CD4-positive, alpha-beta T cell treated with Interleukin-6 at 100 ng/mL for 8 hours (primary cell): Measurements from ENCODE around the gene CADM2.

Experiments used
- DNase-seq: peaks from one replicate; pipeline ENCODE4 v3.0.0-alpha.2; 2020; ENCODE audit warnings: mixed read lengths, low spot score

Gene CADM2

DNA sequence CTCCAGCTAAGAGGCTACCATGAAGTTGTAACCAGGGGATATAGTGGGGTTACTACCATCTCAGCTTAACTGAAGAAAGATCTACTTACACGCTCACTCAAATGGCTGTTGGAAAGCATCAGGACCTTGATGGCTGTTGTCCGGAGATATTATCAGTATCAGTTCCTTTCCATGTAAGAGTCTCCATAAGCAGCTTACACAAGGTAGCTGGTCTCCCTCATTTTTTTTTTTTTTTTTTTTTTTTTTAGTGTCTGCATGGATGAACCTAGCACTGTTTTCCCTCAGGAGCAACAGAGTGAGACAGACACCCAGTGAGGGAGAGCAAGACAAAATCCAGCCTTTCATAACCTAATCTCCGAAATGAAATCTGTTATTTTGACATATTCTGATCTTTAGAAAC lies 230.9 kb downstream of the CADM2 start:
- DNase-seq: no peak

DNA sequence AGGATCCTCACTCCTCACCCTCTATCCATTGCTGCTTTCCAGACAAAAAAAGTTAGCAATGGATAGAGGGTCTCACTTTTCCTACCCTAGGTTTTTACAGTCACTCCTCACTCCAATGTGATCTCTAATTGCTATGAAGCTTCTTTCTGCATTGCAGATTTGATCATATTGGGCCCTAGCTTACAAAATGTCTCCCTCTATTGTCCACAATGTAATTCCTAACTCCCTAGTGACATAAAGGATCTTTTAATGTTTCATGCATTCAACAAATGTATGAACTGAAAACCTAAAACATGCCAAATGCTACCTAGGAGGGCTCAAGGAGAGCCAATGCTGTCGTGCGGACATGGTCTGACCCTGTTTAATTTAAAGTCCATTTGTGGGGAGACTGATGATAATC lies 234.8 kb downstream of the CADM2 start:
- no peak for DNase-seq

- DNase-seq: no peak
Measured at GRCh38 chr3:85208650-85209049, 249.9 kb downstream of the CADM2 start.

- DNase-seq: no peak
Measured at GRCh38 chr3:85210540-85210939, 251.8 kb downstream of the CADM2 start.

DNA sequence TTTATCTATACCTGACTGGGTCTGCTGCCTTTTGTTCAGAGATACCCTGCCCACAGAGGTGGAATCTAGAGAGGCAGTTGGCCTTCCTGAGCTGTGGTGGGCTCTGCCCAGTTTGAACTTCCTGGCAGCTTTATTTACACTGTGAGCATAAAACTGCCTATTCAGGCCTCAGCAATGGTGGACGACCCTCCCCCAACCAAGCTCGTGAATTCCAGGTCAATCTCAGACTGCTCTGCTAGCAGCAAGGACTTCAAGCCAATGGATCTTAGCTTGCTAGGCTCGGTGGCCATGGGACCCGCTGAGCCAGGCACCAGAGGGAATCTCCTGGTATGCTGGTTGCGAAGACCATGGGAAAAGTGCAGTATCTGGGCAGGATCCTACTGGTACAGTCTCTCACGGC lies 270.2 kb downstream of the CADM2 start:
- DNase-seq: no peak

DNA sequence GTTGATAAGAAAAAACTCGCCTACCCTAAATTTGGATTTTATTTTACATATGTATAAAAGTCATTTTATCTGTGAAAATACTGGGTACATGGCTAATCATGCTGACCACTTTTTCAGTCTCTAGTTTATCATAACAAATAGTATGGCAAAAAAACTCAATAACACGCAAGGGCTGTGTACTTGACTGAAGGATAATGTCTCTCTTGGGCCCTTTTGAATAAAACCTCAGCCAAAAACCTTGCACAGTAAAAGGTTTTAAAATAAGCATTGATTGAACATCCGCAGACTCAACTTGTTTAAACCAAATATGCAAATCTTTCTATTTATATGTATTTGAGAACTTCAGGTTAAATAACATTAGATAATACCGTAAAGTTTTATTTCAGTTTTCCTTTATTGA lies 285.3 kb downstream of the CADM2 start:
- no peak for DNase-seq

- DNase-seq: no peak
Measured at GRCh38 chr3:85244519-85244918, 285.7 kb downstream of the CADM2 start.

DNA sequence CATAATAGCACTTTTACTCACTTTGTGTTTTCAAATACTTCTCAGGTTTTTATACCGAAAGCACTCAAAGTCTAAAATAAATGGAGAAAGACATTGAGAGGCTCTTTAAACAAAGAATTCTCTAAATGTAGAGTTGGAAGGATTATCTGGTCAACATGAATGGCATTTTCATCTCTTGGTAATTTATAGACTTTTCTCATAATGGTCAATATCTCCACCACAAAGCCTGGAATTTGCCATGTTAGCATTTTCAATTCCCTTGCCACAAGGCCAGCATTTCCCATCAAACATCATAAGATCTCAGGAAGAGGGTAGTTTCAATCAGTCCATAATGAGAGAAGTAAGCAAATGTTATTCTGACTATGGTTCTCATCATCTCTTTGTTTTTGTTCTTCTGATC lies 293.0 kb downstream of the CADM2 start:
- DNase-seq: no peak

GRCh38 chr3:85252686-85253085 lies 293.9 kb downstream of the CADM2 start:
- DNase-seq: no peak

DNA sequence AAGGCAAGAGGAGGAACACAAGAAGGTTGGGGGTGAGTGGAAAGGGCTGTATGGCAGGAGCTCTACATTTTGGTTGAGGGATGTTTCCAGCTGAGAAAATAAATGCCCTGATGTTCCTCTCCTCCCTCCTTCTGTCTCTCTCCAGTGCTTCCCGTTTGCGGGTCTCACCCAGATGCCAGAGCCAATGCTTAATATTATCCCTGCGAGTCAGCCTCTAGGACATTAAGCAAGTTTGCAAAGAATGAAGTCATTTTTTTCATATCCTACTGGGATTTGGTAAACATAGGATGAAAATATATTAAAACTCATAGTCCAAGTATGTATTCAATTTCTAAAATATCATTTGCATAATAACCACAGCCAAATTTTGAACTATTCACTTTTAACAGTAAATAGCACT lies 295.9 kb downstream of the CADM2 start:
- no peak for DNase-seq

DNA sequence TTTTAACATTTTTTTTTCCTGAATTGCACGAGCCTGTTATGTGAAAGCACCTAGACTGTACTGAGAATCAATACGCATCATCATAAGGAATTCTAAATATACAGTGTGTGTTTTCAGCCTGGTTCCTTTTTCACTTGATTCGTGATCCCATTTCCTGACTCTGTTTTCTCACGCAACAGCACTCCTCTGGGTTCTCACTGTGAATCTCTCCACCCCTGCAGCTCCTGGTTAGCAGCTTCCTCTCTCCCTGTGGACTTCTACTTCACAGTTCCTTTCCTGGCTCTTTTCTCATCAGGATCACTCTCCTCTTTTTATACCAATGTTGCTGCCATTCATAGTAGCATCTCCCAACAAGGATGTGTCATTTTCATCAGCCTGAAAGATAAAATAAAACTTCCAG lies 297.2 kb downstream of the CADM2 start:
- DNase-seq: no peak

GRCh38 chr3:85258326-85258725 lies 299.5 kb downstream of the CADM2 start:
- DNase-seq: no peak

GRCh38 chr3:85258819-85259218 lies 300.0 kb downstream of the CADM2 start:
- DNase-seq: no peak

DNA sequence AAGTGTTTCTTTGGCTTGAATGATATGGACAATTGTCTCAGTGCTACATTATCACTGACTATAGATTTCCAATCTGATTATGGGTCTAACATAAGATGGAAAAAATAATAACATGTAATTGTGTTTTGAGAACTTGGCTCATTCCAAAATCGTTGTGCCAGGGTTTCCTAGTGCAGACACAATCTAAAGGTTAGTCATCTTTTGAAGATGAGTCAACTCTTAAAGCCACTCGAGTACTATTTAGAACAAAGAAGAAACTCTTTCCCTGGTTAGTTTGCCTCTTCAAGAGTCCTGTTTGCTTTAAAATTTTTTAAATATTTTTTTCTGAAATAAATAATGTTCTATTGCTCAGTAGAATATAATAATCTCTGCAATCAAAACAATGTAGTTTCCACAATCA lies 301.0 kb downstream of the CADM2 start:
- no peak for DNase-seq

DNA sequence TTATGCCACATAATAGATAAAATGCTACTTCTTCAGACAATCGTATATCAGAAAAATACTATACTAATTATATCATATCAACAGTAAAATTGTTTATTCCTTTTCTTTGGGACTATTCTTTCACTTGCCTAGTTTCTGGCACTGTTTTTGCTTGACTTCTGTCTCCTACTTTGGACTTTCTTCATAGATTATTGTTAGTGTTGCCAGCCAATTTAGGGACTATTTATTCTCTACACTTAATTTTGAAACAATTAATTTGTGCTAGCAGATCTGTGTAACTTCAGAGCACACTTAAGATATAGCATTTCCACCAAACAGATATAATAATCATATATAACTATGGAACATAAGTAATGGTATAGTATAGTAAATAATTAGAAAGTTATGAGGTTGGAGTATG lies 305.6 kb downstream of the CADM2 start:
- no peak for DNase-seq

GRCh38 chr3:85270488-85270887 lies 311.7 kb downstream of the CADM2 start:
- DNase-seq: no peak

- DNase-seq: no peak
Measured at GRCh38 chr3:85271911-85272310, 313.1 kb downstream of the CADM2 start.

- no peak for DNase-seq
Measured at GRCh38 chr3:85288257-85288656, 329.5 kb downstream of the CADM2 start.

DNA sequence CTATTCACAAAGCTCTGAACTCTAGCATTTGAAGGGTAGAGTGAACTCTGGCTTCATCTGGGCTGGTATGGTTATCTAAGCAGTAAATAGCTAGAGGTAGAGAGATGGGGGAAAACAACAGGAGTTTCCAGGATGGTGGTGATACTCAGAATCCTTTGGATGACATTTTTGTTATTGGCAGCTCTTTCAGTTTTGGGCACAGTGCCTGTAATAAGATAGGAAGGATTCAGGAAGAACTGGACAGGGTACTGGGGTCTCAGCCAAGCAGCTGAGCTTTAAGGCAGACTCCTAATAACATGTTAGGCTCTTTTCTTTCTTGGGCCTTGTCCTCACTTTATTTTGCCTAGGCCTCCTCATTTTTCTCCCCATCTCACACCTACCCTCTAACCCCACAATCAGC lies 338.5 kb downstream of the CADM2 start:
- no peak for DNase-seq

- DNase-seq: no peak
Measured at GRCh38 chr3:85298032-85298431, 339.2 kb downstream of the CADM2 start.

DNA sequence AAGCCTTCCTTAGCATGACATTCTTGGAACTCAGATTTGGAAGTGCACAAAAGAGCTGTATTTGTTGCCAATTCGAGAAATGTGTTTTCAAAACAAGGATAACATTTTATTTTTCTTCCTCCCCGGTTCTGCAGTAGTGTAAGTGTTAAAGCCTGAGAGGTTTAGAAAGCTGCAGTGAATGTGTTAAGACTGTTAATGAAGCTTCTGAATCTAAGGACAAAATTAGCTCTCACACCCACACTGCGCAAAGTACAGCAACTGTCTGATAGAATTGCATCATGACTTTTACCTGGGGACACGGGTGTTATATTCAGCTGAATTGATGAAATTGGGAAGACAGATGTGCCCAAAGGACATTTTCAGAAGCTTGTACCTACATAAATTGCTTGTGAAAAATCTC lies 344.4 kb downstream of the CADM2 start:
- DNase-seq: no peak

- no peak for DNase-seq
Measured at GRCh38 chr3:85304360-85304964, 345.7 kb downstream of the CADM2 start.

- DNase-seq: no peak
Measured at GRCh38 chr3:85312331-85312730, 353.5 kb downstream of the CADM2 start.

DNA sequence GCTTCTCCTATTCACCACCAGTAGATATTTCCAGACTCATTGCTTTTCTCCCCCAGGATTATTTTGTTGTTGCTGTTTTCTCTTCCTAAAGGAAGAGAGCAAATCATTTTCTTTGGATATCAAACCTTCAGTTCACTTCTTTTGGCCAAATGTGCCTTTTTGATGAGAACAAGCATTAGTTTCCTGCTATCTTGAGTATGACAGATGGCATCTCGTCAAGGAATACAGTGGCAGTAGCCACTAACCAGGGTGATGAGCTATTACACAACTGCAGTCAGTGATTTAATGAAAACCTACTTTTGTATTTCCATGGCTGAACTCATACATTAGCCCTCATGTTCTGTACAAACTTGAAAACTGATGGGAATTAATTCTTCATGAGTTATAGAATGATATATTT lies 354.6 kb downstream of the CADM2 start:
- DNase-seq: no peak

DNA sequence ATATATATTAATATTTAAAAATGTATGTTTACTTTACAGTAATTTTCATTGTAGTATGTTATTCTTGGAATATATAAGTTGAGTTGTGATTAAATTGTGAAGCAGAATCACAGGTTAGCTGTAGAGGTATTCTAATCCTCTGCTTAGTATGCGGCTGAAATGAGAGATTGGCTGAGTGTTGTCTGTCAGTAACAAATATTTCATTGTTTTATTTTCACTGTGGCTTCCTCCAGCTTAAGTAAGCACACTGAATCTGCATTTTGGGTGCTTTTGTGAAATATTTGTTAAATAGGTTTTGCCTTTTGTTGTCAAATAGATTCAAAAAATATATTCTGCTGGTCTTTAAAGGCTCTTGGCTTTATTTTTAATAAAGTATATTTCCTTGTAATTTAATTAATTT lies 357.5 kb downstream of the CADM2 start:
- DNase-seq: no peak
